Neural progenitor cell (in vitro differentiated cells): ENCODE results near the gene NIPAL1. TPM values are rescaled to one million over a fixed set of nuclear protein-coding genes. Genes with fewer than 3 reads are reported as not detected.
A peak's percentile ranks its signal among the peaks of the same experiment; 100 is the strongest.

Source experiments
- DNase-seq: peaks from one replicate; pipeline ENCODE4 v3.0.0-alpha.2; 2016; ENCODE audit warnings: low spot score
- H2AFZ ChIP-seq: fragments of 200-600 bp; sonication (generic); replicated peaks from 2 replicates; pipeline ENCODE4 v1.6.1; 2016; ENCODE audit warnings: antibody characterized with exemption
- H3F3A ChIP-seq: fragments of 200-600 bp; sonication (generic); 2 replicates; pipeline ENCODE4 v1.6.1; 2016; ENCODE audit warnings: antibody characterized with exemption, low read depth
- H3K27ac ChIP-seq: fragments of 200-600 bp; sonication (generic); 2 replicates; pipeline ENCODE4 v1.5.1; 2016; ENCODE audit warnings: mild to moderate bottlenecking
- H3K27me3 ChIP-seq: fragments of 200-600 bp; sonication (generic); 2 replicates; pipeline ENCODE4 v1.6.1; 2016; ENCODE audit warnings: mild to moderate bottlenecking, moderate library complexity
- H3K36me3 ChIP-seq: fragments of 200-600 bp; sonication (generic); 2 replicates; pipeline ENCODE4 v1.5.1; 2016
- H3K4me1 ChIP-seq: fragments of 200-600 bp; sonication (generic); 2 replicates; pipeline ENCODE4 v1.6.1; 2016; ENCODE audit warnings: mixed run types
- H3K4me2 ChIP-seq: fragments of 200-600 bp; sonication (generic); 2 replicates; pipeline ENCODE4 v1.6.1; 2016
- H3K4me3 ChIP-seq: fragments of 200-600 bp; sonication (generic); 2 replicates; pipeline ENCODE4 v1.5.1; 2016
- H3K79me2 ChIP-seq: fragments of 200-600 bp; sonication (generic); 2 replicates; pipeline ENCODE4 v1.6.1; 2016; ENCODE audit warnings: low read depth
- H3K9ac ChIP-seq: fragments of 200-600 bp; sonication (generic); 2 replicates; pipeline ENCODE4 v1.6.1; 2016
- H3K9me3 ChIP-seq: fragments of 200-600 bp; sonication (generic); 2 replicates; pipeline ENCODE4 v1.5.1; 2016; ENCODE audit warnings: low read depth
- H4K20me1 ChIP-seq: fragments of 200-600 bp; sonication (generic); 2 replicates; pipeline ENCODE4 v1.6.1; 2016; ENCODE audit warnings: low read depth
- H3K27ac Mint-ChIP-seq: 3 replicates; pipeline ENCODE4 v1.8.0; 2021; ENCODE audit warnings: mixed read lengths
- H3K27me3 Mint-ChIP-seq: 2 replicates; pipeline ENCODE4 v1.8.0; 2022; ENCODE audit warnings: low read depth, mild to moderate bottlenecking, inconsistent platforms, moderate library complexity, mixed read lengths; ENCODE audit not compliant: insufficient read depth
- H3K36me3 Mint-ChIP-seq: 3 replicates; pipeline ENCODE4 v1.8.0; 2021; ENCODE audit warnings: mixed read lengths
- H3K4me1 Mint-ChIP-seq: 3 replicates; pipeline ENCODE4 v1.8.0; 2021; ENCODE audit warnings: mixed read lengths
- H3K4me3 Mint-ChIP-seq: 3 replicates; pipeline ENCODE4 v1.8.0; 2021; ENCODE audit warnings: mild to moderate bottlenecking, moderate library complexity, mixed read lengths
- H3K9me3 Mint-ChIP-seq: 3 replicates; pipeline ENCODE4 v1.8.0; 2020; ENCODE audit warnings: mixed read lengths
- EZH2 ChIP-seq: fragments of 200-600 bp; sonication (generic); IDR thresholded peaks from 2 replicates; pipeline ENCODE4 v1.6.1; 2017; ENCODE audit warnings: antibody characterized with exemption, mild to moderate bottlenecking, moderate library complexity
- EZH2phosphoT487 ChIP-seq: fragments of 200-600 bp; sonication (generic); IDR thresholded peaks from 2 replicates; pipeline ENCODE4 v1.6.1; 2017; ENCODE audit warnings: antibody characterized with exemption
- total RNA-seq: library from RNA; depleted of rRNA; stranded (reverse); fragments of >200 nt; gene quantifications from 2 replicates; pipeline ENCODE4 v1.2.3, GENCODE V29; 2015; ENCODE audit warnings: low replicate concordance
- TF ChIP-seq, protein P1 (sequence below): fragments of 200-600 bp; sonication (generic); IDR thresholded peaks from 2 replicates; pipeline ENCODE4 v1.5.1; 2017; ENCODE audit warnings: antibody characterized with exemption, mild to moderate bottlenecking

NIPAL1 gene
- total RNA-seq, 1 donor from 2014 or later, result 1.2 TPM

DNA sequence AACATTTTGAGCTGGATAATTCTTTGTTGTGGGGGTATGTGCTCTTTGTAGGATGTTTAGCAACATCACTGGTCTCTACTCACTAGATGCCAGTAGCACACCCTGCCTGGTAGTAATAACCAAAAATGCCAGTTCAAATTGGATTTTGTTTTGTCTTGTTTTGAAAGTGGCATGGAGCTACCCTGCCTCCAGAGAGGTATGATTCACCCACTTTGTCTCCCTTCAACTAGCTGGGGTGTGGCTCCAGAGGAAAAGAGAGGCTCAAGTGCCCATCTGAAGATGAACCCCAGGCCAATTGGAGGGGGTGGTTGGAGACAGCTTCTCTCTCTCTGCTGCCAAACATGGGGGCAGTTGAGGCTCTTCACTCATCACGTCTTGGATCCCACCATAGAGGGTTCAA is 34.5 kb downstream of the NIPAL1 start:
- no peak overlapping the region for H3K27ac Mint-ChIP-seq
- H3K27ac ChIP-seq, result no peak overlapping the region
- TF ChIP-seq, protein P1, sequence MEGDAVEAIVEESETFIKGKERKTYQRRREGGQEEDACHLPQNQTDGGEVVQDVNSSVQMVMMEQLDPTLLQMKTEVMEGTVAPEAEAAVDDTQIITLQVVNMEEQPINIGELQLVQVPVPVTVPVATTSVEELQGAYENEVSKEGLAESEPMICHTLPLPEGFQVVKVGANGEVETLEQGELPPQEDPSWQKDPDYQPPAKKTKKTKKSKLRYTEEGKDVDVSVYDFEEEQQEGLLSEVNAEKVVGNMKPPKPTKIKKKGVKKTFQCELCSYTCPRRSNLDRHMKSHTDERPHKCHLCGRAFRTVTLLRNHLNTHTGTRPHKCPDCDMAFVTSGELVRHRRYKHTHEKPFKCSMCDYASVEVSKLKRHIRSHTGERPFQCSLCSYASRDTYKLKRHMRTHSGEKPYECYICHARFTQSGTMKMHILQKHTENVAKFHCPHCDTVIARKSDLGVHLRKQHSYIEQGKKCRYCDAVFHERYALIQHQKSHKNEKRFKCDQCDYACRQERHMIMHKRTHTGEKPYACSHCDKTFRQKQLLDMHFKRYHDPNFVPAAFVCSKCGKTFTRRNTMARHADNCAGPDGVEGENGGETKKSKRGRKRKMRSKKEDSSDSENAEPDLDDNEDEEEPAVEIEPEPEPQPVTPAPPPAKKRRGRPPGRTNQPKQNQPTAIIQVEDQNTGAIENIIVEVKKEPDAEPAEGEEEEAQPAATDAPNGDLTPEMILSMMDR, result no peak
- TF ChIP-seq EZH2 (no peak), EZH2phosphoT487 (no peak)
- H3K9me3 ChIP-seq, result no peaks in the 10 kb centered on the region
- peaks cover 3% of the 10 kb centered on the region for H3K27me3 Mint-ChIP-seq
- no peaks in the 10 kb centered on the region for H3K4me1 ChIP-seq
- no peaks in the 10 kb centered on the region for H3K9me3 Mint-ChIP-seq
- H3K4me3 Mint-ChIP-seq, result no peak overlapping the region
- H3K9ac ChIP-seq, result no peak overlapping the region
- no peaks in the 10 kb centered on the region for H4K20me1 ChIP-seq
- H3K36me3 Mint-ChIP-seq, result no peaks in the 10 kb centered on the region
- H2AFZ ChIP-seq, result no peak overlapping the region
- no peaks in the 10 kb centered on the region for H3F3A ChIP-seq
- no peak for DNase-seq
- no peaks in the 10 kb centered on the region for H3K27me3 ChIP-seq
- H3K36me3 ChIP-seq, result no peaks in the 10 kb centered on the region
- no peaks in the 10 kb centered on the region for H3K4me1 Mint-ChIP-seq
- H3K79me2 ChIP-seq, result no peaks in the 10 kb centered on the region
- no peak overlapping the region for H3K4me2 ChIP-seq
- no peak overlapping the region for H3K4me3 ChIP-seq

DNA sequence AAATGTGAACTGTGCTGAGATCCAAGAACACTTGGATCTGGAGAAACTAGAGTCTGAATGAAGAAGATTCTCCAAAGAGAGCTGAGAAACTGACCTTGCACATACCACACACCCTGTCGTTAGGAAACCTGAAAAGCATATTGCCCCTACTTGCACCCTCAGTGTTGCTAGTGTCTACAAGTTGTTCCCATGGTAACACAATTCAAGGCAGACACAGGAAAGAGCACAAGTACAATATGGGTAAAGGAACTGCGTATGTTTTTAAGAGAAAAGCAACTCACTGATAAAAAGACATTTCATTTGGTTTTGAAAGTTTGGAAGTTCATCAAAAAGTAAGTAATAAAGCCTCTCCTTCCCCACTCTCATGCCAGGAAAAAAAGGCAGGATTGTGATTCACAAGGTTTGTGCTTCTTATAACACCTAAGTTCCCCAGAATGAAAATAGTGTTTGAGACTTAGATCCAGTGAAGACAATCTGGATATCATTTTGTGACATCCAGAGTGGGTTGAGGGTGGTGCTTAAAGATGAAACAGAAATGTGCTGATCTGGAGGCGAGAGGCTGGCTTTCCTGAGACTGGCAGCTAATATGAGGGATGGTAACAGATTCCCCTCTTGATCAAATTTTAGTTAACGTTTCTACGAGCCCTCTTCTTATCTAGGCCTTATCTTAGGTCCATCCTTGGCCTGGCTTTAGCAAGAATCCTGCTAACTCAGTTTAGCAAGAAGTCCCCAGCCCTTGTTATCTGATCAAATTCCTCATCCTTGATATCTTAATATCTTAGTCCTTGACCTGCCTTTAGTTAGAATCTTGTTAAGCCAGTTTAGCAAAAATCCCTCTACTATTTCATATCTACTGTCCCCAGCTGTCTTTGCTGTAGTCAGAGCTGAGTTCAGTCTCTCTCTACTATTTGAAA is 42.3 kb downstream of the NIPAL1 start:
- no peaks in the 10 kb centered on the region for H3K79me2 ChIP-seq
- no peaks in the 10 kb centered on the region for H3K9me3 ChIP-seq
- Mint-ChIP-seq H3K9me3 (peaks cover 27% of the 10 kb centered on the region), H3K27ac (peak overlapping the region; percentile 27), H3K36me3 (no peaks in the 10 kb centered on the region), H3K27me3 (peaks cover 2% of the 10 kb centered on the region), H3K4me3 (no peak overlapping the region), H3K4me1 (peaks cover 5% of the 10 kb centered on the region)
- H4K20me1 ChIP-seq, result no peaks in the 10 kb centered on the region
- TF ChIP-seq, protein P1, result no peak
- TF ChIP-seq EZH2phosphoT487 (no peak), EZH2 (no peak)
- H3K27ac ChIP-seq, result no peak overlapping the region
- DNase-seq, result no peak
- no peak overlapping the region for H3K4me2 ChIP-seq
- no peaks in the 10 kb centered on the region for H3K36me3 ChIP-seq
- no peaks in the 10 kb centered on the region for H3K27me3 ChIP-seq
- no peak overlapping the region for H3K9ac ChIP-seq
- no peaks in the 10 kb centered on the region for H3K4me1 ChIP-seq
- H3K4me3 ChIP-seq, result no peak overlapping the region
- no peaks in the 10 kb centered on the region for H3F3A ChIP-seq
- H2AFZ ChIP-seq, result no peak overlapping the region

DNA sequence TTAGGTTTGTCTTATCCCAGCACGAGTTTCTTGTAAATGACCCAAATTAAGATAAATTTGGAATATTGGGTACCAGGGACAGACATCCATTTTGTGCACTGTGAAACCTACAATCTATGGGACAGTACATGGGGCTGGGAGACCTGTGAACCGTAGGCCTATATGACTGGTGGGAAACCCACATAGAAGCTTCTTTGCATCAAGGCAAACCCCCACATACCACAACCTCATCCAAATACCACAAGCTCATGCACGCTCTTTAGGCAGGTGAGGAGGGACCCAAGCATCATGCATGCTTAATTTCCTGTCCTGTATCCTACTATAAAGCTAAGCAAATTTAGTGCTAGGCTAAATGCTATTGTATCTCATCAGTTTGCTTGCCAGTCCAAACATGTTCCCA is 47.8 kb downstream of the NIPAL1 start:
- no peak overlapping the region for H3K4me3 Mint-ChIP-seq

More for the DNA sequence above, 47.8 kb downstream of the NIPAL1 start:
- H3K27ac Mint-ChIP-seq, result no peak overlapping the region
- no peak overlapping the region for H3K4me2 ChIP-seq
- H3K36me3 Mint-ChIP-seq, result no peaks in the 10 kb centered on the region
- no peak overlapping the region for H3K9ac ChIP-seq
- no peaks in the 10 kb centered on the region for H3F3A ChIP-seq
- H4K20me1 ChIP-seq, result no peaks in the 10 kb centered on the region
- no peaks in the 10 kb centered on the region for H3K27me3 ChIP-seq
- no peaks in the 10 kb centered on the region for H3K4me1 ChIP-seq
- no peaks in the 10 kb centered on the region for H3K79me2 ChIP-seq
- no peak for TF ChIP-seq EZH2
- TF ChIP-seq EZH2phosphoT487, result no peak
- TF ChIP-seq, protein P1, result no peak
- no peaks in the 10 kb centered on the region for H3K36me3 ChIP-seq
- H2AFZ ChIP-seq, result no peak overlapping the region
- H3K27me3 Mint-ChIP-seq, result no peaks in the 10 kb centered on the region
- no peak overlapping the region for H3K27ac ChIP-seq
- no peak for DNase-seq
- H3K4me3 ChIP-seq, result no peak overlapping the region
- no peaks in the 10 kb centered on the region for H3K4me1 Mint-ChIP-seq
- no peaks in the 10 kb centered on the region for H3K9me3 ChIP-seq
- peaks cover 19% of the 10 kb centered on the region for H3K9me3 Mint-ChIP-seq
